Body of pancreas (tissue), 4 donors: ENCODE data around the gene PTPRD. TPM values are rescaled to one million over a fixed set of nuclear protein-coding genes. Genes with fewer than 3 reads are reported as not detected.
A peak's percentile ranks its signal among the peaks of the same experiment; 100 is the strongest.

Experiments used
- ATAC-seq: fragments of 150-250 bp; one replicate; pipeline ENCODE4 v1.9.1; 2016
- DNase-seq, 4 donors: peaks; one replicate each; pipeline ENCODE4 v3.0.0-alpha.2; 2019
- H3K27ac ChIP-seq, 4 donors: fragments of 200-600 bp; sonication (generic); 1 replicate in 3 of 4; 2 replicates in 1 of 4; pipeline versions ENCODE4 v1.5.1 to v1.6.1; 2016 to 2019; ENCODE audit warnings: mild to moderate bottlenecking in 1 of 4, mixed read lengths in 1 of 4, moderate library complexity in 1 of 4
- H3K27me3 ChIP-seq, 2 donors: fragments of 200-600 bp; sonication (generic); one replicate each; pipeline ENCODE4 v1.6.0; 2016; ENCODE audit warnings: mild to moderate bottlenecking in 1 of 2
- H3K36me3 ChIP-seq, 2 donors: fragments of 200-600 bp; sonication (generic); replicated peaks in 1 of 2; 2 replicates each; pipeline ENCODE4 v1.5.1; 2016; ENCODE audit warnings: low read depth in 2 of 2; ENCODE audit not compliant: insufficient read depth in 1 of 2
- H3K4me1 ChIP-seq: fragments of 200-600 bp; sonication (generic); one replicate; pipeline ENCODE4 v1.6.0; 2016
- H3K4me3 ChIP-seq, 2 donors: fragments of 200-600 bp; sonication (generic); 1 replicate in 1 of 2; 2 replicates in 1 of 2; pipeline ENCODE4 v1.5.1; 2016 to 2019
- H3K9me3 ChIP-seq, 3 donors: fragments of 200-600 bp; sonication (generic); 1 replicate in 2 of 3; 2 replicates in 1 of 3; pipeline ENCODE4 v1.5.1; 2016
- POLR2A ChIP-seq, 3 donors: fragments of 450-650 bp; IDR thresholded peaks; one replicate each; pipeline ENCODE4 v1.6.1; 2016; ENCODE audit warnings: antibody characterized with exemption in 3 of 3, mild to moderate bottlenecking in 2 of 3
- WGBS, 2 donors: methylation state at CpG; one replicate each; pipeline ENCODE4 v1.1.5; 2017; 5-methylcytosine and 5-hydroxymethylcytosine counted together
- intact Hi-C: fragments of 100-400 bp; cut with DNase I; formaldehyde crosslinking; loops from one replicate; pipeline ENCODE4 v1.15.1; 2023
- total RNA-seq, 2 donors: library from RNA; depleted of rRNA; stranded (reverse); fragments of >200 nt; gene quantifications; one replicate each; pipeline ENCODE4 v1.1.0, GENCODE V29; 2016
- TF ChIP-seq, protein P1 (sequence below), 7 experiments: fragments of 450-650 bp in 4 of 7; fragments of 200-600 bp in 3 of 7; sonication (generic) in 3 of 7; IDR thresholded peaks; one replicate each; pipeline ENCODE4 v1.5.1; 2016 to 2019; ENCODE audit warnings: antibody characterized with exemption in 7 of 7

The PTPRD gene
- total RNA-seq, 2 donors from 2014 or later: 4.3 to 4.9 TPM

DNA sequence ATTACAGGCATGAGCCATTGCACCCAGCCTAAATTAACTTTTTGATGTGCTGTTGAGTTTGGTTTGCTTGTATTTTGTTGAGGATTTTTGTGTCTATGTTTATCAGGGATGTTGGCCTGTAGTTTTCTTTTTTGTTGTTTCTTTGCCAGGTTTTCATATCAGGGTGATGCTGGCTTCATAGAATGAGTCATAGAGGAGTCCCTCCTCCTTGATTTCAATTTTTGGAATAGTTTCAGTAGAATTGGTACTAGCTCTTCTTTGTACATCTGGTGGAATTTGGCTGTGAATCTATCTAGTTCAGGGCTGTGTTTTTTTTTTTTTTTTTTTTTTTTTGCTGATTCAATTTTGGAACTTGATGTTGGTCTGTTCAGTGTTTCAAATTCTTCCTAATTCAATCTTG is 1648.9 kb downstream of the PTPRD start:
- Histone ChIP-seq H3K27ac (no peak overlapping the region), H3K4me1 (no peaks in the 10 kb centered on the region), H3K4me3 (no peak overlapping the region), H3K36me3 (no peaks in the 10 kb centered on the region), H3K9me3 (no peaks in the 10 kb centered on the region), H3K27me3 (no peaks in the 10 kb centered on the region)
- no peak for TF ChIP-seq POLR2A (IDR thresholded peaks at IDR 0.05)
- TF ChIP-seq, protein P1, sequence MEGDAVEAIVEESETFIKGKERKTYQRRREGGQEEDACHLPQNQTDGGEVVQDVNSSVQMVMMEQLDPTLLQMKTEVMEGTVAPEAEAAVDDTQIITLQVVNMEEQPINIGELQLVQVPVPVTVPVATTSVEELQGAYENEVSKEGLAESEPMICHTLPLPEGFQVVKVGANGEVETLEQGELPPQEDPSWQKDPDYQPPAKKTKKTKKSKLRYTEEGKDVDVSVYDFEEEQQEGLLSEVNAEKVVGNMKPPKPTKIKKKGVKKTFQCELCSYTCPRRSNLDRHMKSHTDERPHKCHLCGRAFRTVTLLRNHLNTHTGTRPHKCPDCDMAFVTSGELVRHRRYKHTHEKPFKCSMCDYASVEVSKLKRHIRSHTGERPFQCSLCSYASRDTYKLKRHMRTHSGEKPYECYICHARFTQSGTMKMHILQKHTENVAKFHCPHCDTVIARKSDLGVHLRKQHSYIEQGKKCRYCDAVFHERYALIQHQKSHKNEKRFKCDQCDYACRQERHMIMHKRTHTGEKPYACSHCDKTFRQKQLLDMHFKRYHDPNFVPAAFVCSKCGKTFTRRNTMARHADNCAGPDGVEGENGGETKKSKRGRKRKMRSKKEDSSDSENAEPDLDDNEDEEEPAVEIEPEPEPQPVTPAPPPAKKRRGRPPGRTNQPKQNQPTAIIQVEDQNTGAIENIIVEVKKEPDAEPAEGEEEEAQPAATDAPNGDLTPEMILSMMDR (IDR thresholded peaks at IDR 0.05): no peak
- ATAC-seq (peak; percentile 40), DNase-seq (no peak)
- intact Hi-C loops: no loop called here

DNA sequence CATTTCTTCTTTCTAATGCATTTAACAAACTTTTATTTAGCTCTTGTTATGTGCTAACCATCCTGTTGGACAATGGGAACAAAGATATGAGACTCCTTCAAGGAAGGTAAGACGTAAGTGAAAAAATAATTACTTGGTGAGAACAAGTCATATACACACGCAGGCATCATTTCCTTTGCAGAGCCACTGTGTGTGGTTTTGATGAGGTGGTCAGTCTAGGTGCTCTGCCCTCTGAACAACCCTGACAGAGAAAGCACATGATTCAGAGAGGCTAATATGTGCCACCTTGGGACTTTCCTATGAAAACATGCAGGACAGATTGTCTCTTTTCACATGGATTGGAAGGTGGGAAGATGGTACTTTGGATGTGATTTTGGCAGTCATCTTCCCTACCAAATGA is 1650.7 kb downstream of the PTPRD start:
- 53 to 67% methylated on average over 2 of the region's 2 CpGs for WGBS, 2 donors
- DNase-seq (no peak), ATAC-seq (no peak)
- no peaks in the 10 kb centered on the region for H3K36me3 ChIP-seq
- H3K4me1 ChIP-seq: no peaks in the 10 kb centered on the region
- H3K27me3 ChIP-seq: no peaks in the 10 kb centered on the region
- TF ChIP-seq, protein P1 (IDR thresholded peaks at IDR 0.05): no peak
- TF ChIP-seq POLR2A (IDR thresholded peaks at IDR 0.05): no peak
- H3K9me3 ChIP-seq: no peaks in the 10 kb centered on the region
- H3K27ac ChIP-seq: no peak overlapping the region
- H3K4me3 ChIP-seq: no peak overlapping the region
- intact Hi-C loops: no loop called here

DNA sequence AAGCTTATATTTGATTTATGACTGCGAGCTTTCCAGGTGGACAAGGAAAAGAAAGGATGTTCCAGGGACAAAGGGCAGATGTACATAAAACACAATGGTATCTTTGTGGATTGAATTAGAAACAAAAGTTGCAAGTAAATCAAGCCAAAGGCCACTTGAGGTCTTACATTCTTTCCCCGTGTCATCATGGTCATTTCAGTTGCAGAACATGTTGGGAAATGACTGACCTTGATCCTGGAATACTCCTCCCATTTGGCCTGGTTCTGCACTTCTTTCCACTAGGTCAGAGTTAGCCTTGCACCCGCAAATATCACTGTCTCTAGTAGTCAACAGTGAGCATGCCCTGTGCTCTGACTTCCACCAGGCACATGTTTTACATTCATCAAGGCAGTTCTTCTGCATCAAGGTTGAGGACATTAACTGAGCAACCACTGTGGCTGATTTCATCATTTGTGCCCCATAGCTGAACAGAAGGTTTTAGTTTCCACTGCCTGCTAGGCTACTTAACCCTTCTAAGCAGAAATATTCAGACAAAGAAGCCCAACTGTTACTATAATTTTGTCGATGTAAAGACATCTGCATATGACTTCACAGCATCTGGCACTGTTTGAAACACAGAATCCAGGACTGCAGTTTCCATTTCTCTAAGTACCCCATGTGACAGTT is 1651.5 kb downstream of the PTPRD start:
- Histone ChIP-seq H3K27ac (no peak overlapping the region), H3K9me3 (no peaks in the 10 kb centered on the region), H3K4me3 (no peak overlapping the region), H3K4me1 (no peaks in the 10 kb centered on the region), H3K36me3 (no peaks in the 10 kb centered on the region), H3K27me3 (no peaks in the 10 kb centered on the region)
- intact Hi-C loops: no loop called here
- no peak for TF ChIP-seq POLR2A (IDR thresholded peaks at IDR 0.05)
- TF ChIP-seq, protein P1 (IDR thresholded peaks at IDR 0.05): no peak
- ATAC-seq (peak; percentile 55), DNase-seq (peak in 3 of 4 donors; percentile 10 to 40 (median 13))
- WGBS, 2 donors: 50 to 54% methylated on average over 4 of the region's 4 CpGs

DNA sequence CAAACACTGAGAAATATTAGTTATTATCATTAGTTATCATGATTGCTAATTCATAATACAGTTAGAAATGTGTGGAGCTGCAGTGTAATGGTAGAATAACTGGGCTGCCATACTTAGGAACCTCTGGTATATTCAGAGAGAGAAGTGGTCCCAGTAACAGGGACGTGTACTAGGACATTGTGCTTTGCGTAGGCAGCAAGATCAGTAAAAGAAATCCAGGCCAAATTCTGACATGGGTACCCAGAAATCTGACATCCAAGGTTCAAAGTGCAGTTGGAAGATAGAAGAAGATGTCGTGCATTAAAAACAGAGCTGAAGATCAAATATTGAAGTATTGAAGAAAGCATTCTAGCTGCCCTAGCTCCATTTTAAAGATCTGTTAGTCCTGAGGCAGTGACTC is 1652.5 kb downstream of the PTPRD start:
- intact Hi-C loops: no loop called here
- ATAC-seq (no peak), DNase-seq (no peak)
- 61 to 63% methylated on average over 3 of the region's 3 CpGs for WGBS, 2 donors
- Histone ChIP-seq H3K4me1 (no peaks in the 10 kb centered on the region), H3K27me3 (no peaks in the 10 kb centered on the region), H3K27ac (no peak overlapping the region), H3K4me3 (no peak overlapping the region), H3K9me3 (no peaks in the 10 kb centered on the region), H3K36me3 (no peaks in the 10 kb centered on the region)
- TF ChIP-seq POLR2A (IDR thresholded peaks at IDR 0.05): no peak
- TF ChIP-seq, protein P1 (IDR thresholded peaks at IDR 0.05): no peak

DNA sequence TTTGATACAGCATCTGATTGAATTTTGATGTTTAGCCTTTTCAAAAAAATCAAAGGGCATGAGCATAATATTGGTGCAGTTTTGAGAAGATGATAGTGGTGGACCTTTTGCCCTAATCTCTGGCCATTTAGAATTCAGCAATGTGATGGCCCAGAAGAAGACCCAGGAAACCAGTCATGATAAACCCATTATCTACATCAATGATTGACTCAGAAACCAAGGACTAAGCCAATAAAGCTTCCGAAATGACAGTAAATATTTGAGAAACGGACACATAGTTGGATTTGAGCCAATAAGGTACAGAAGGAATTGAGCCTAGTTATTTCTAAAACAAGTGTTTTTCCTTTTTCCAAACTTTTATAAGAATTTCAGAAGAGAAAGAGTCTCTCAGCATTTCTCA is 1654.4 kb downstream of the PTPRD start:
- Histone ChIP-seq H3K4me3 (no peak overlapping the region), H3K27ac (no peak overlapping the region), H3K36me3 (no peaks in the 10 kb centered on the region), H3K9me3 (no peaks in the 10 kb centered on the region), H3K4me1 (no peaks in the 10 kb centered on the region), H3K27me3 (no peaks in the 10 kb centered on the region)
- DNase-seq (no peak), ATAC-seq (no peak)
- intact Hi-C loops: no loop called here
- TF ChIP-seq, protein P1 (IDR thresholded peaks at IDR 0.05): no peak
- no peak for TF ChIP-seq POLR2A (IDR thresholded peaks at IDR 0.05)
- 37 to 38% methylated on average over 2 of the region's 2 CpGs for WGBS, 2 donors
